H9 (cell line): Measurements from ENCODE around the gene B3GNT3. TPM values are rescaled to one million over a fixed set of nuclear protein-coding genes. Genes with fewer than 3 reads are reported as not detected.
A peak's percentile ranks its signal among the peaks of the same experiment; 100 is the strongest.

Experiments
- DNase-seq: peaks from one replicate; pipeline ENCODE4 v3.0.0-alpha.2; 2017
- H2AFZ ChIP-seq: one replicate; pipeline ENCODE4 v1.6.1; 2013; ENCODE audit warnings: mild to moderate bottlenecking, low read length, control low read depth, moderate library complexity
- H2AK5ac ChIP-seq: 2 replicates; pipeline ENCODE4 v1.6.1; 2013; ENCODE audit warnings: low read length, control low read depth, mixed read lengths; ENCODE audit not compliant: insufficient read length
- H2BK120ac ChIP-seq: one replicate; pipeline ENCODE4 v1.6.1; 2013; ENCODE audit warnings: low read depth, mild to moderate bottlenecking, low read length, control low read depth, inconsistent platforms; ENCODE audit not compliant: poor library complexity, severe bottlenecking
- H2BK12ac ChIP-seq: 2 replicates; pipeline ENCODE4 v1.6.1; 2013; ENCODE audit warnings: low read length, control low read depth, mixed read lengths, low read depth; ENCODE audit not compliant: insufficient read length
- H2BK15ac ChIP-seq: 2 replicates; pipeline ENCODE4 v1.6.1; 2013; ENCODE audit warnings: low read depth, low read length, control low read depth
- H2BK20ac ChIP-seq: one replicate; pipeline ENCODE4 v1.6.1; 2013; ENCODE audit warnings: low read depth, mild to moderate bottlenecking, low read length, control low read depth, inconsistent platforms; ENCODE audit not compliant: poor library complexity, severe bottlenecking
- H2BK5ac ChIP-seq: 2 replicates; pipeline ENCODE4 v1.6.1; 2013; ENCODE audit warnings: low read length, control low read depth, mixed read lengths; ENCODE audit not compliant: insufficient read length
- H3K14ac ChIP-seq: 2 replicates; pipeline ENCODE4 v1.6.1; 2013; ENCODE audit warnings: low read length, control low read depth; ENCODE audit not compliant: insufficient read depth
- H3K18ac ChIP-seq: 2 replicates; pipeline ENCODE4 v1.6.1; 2013; ENCODE audit warnings: low read depth, mild to moderate bottlenecking, mixed read lengths, low read length, control low read depth; ENCODE audit not compliant: insufficient read length
- H3K23ac ChIP-seq: 2 replicates; pipeline ENCODE4 v1.6.1; 2013; ENCODE audit warnings: low read length, control low read depth, mixed read lengths, low read depth; ENCODE audit not compliant: insufficient read length
- H3K23me2 ChIP-seq: 2 replicates; pipeline ENCODE4 v1.6.1; 2013; ENCODE audit warnings: low read depth, mild to moderate bottlenecking, mixed read lengths, low read length, control low read depth; ENCODE audit not compliant: insufficient read length, poor library complexity, severe bottlenecking
- H3K27ac ChIP-seq: 2 replicates; pipeline ENCODE4 v1.5.1; 2013; ENCODE audit warnings: low read length, control low read depth, mixed read lengths, low read depth; ENCODE audit not compliant: insufficient read length
- H3K27me3 ChIP-seq: 2 replicates; pipeline ENCODE4 v1.6.1; 2013; ENCODE audit warnings: low read length, control low read depth, inconsistent platforms; ENCODE audit not compliant: insufficient read depth
- H3K4ac ChIP-seq: 2 replicates; pipeline ENCODE4 v1.6.1; 2013; ENCODE audit warnings: low read depth, mild to moderate bottlenecking, control low read depth, inconsistent platforms, low read length, moderate library complexity
- H3K4me1 ChIP-seq: 2 replicates; pipeline ENCODE4 v1.6.1; 2013; ENCODE audit warnings: low read length, control low read depth, inconsistent platforms; ENCODE audit not compliant: insufficient read depth
- H3K4me2 ChIP-seq: 2 replicates; pipeline ENCODE4 v1.6.1; 2013; ENCODE audit warnings: low read length, control low read depth, mixed read lengths; ENCODE audit not compliant: insufficient read length, insufficient read depth
- H3K56ac ChIP-seq: 2 replicates; pipeline ENCODE4 v1.6.1; 2013; ENCODE audit warnings: low read depth, mild to moderate bottlenecking, mixed read lengths, low read length, control low read depth; ENCODE audit not compliant: insufficient read length
- H3K79me1 ChIP-seq: 2 replicates; pipeline ENCODE4 v1.6.1; 2013; ENCODE audit warnings: low read depth, mild to moderate bottlenecking, moderate library complexity, low read length, control low read depth, inconsistent platforms; ENCODE audit not compliant: insufficient read depth, poor library complexity, severe bottlenecking
- H3K79me2 ChIP-seq: 2 replicates; pipeline ENCODE4 v1.6.1; 2013; ENCODE audit warnings: low read length, control low read depth, inconsistent platforms; ENCODE audit not compliant: insufficient read depth
- H3K9ac ChIP-seq: 2 replicates; pipeline ENCODE4 v1.6.1; 2013; ENCODE audit warnings: low read length, control low read depth, mixed read lengths; ENCODE audit not compliant: insufficient read length; ENCODE audit errors: extremely low read depth
- H3K9me3 ChIP-seq: one replicate; pipeline ENCODE4 v1.6.1; 2013; ENCODE audit warnings: low read depth, low read length, inconsistent platforms; ENCODE audit not compliant: control insufficient read depth
- H3T11ph ChIP-seq: one replicate; pipeline ENCODE4 v1.6.1; 2013; ENCODE audit warnings: mild to moderate bottlenecking, low read length, control low read depth, inconsistent platforms
- H4K20me1 ChIP-seq: one replicate; pipeline ENCODE4 v1.6.1; 2013; ENCODE audit not compliant: control insufficient read depth, insufficient read length, insufficient read depth
- H4K5ac ChIP-seq: 2 replicates; pipeline ENCODE4 v1.6.1; 2013; ENCODE audit warnings: low read depth, mild to moderate bottlenecking, mixed read lengths, low read length, control low read depth; ENCODE audit not compliant: insufficient read length
- H4K8ac ChIP-seq: replicated peaks from 2 replicates; pipeline ENCODE4 v1.6.1; 2013; ENCODE audit warnings: low read length, control low read depth, mixed read lengths, low read depth; ENCODE audit not compliant: insufficient read length
- H4K91ac ChIP-seq: 2 replicates; pipeline ENCODE4 v1.6.1; 2013; ENCODE audit warnings: low read depth, mild to moderate bottlenecking, moderate library complexity, mixed read lengths, low read length, control low read depth; ENCODE audit not compliant: insufficient read length
- H3K27ac Mint-ChIP-seq, 3 experiments: 2 replicates in 2 of 3; 3 replicates in 1 of 3; pipeline ENCODE4 v1.8.0; 2020 to 2021; ENCODE audit warnings: mixed read lengths in 3 of 3, mild to moderate bottlenecking in 1 of 3, moderate library complexity in 1 of 3
- H3K27me3 Mint-ChIP-seq: 2 replicates; pipeline ENCODE4 v1.8.0; 2021; ENCODE audit warnings: low read depth, mild to moderate bottlenecking, moderate library complexity, mixed read lengths
- H3K36me3 Mint-ChIP-seq, 3 experiments: 2 replicates in 2 of 3; 3 replicates in 1 of 3; pipeline ENCODE4 v1.8.0; 2020 to 2021; ENCODE audit warnings: low read depth in 3 of 3, mixed read lengths in 3 of 3; ENCODE audit not compliant: insufficient read depth in 1 of 3
- H3K4me1 Mint-ChIP-seq, 2 experiments: 2 replicates each; pipeline ENCODE4 v1.8.0; 2020; ENCODE audit warnings: mixed read lengths in 2 of 2
- H3K4me3 Mint-ChIP-seq, 2 experiments: 2 replicates in 1 of 2; 3 replicates in 1 of 2; pipeline ENCODE4 v1.8.0; 2020 to 2021; ENCODE audit warnings: mild to moderate bottlenecking in 2 of 2, mixed read lengths in 2 of 2, moderate library complexity in 1 of 2
- H3K9me3 Mint-ChIP-seq, 2 experiments: 2 replicates in 1 of 2; 3 replicates in 1 of 2; pipeline ENCODE4 v1.8.0; 2020; ENCODE audit warnings: mild to moderate bottlenecking in 2 of 2, mixed read lengths in 2 of 2, moderate library complexity in 1 of 2
- WGBS: extraction: QIAGEN DNeasy Blood & Tissue Kit; methylation state at CpG from one replicate; pipeline ENCODE4 v1.1.7; 2013; ENCODE audit warnings: missing lambda C conversion rate, low lambda C conversion rate, mixed read lengths; ENCODE audit not compliant: insufficient read length; ENCODE audit errors: extremely low coverage; 5-methylcytosine and 5-hydroxymethylcytosine counted together
- total RNA-seq: library from RNA; stranded (reverse); gene quantifications from 2 replicates; pipeline ENCODE4 v1.2.1, GENCODE V29; 2021
- TF ChIP-seq, protein P1 (sequence below): fragments of 200-600 bp; sonication (generic); conservative IDR thresholded peaks from 3 replicates; pipeline ENCODE4 v1.8.0; 2021; ENCODE audit warnings: antibody characterized with exemption, mild to moderate bottlenecking

The B3GNT3 gene
- total RNA-seq, 1 experiment from 2014 or later: 0.96 TPM

DNA sequence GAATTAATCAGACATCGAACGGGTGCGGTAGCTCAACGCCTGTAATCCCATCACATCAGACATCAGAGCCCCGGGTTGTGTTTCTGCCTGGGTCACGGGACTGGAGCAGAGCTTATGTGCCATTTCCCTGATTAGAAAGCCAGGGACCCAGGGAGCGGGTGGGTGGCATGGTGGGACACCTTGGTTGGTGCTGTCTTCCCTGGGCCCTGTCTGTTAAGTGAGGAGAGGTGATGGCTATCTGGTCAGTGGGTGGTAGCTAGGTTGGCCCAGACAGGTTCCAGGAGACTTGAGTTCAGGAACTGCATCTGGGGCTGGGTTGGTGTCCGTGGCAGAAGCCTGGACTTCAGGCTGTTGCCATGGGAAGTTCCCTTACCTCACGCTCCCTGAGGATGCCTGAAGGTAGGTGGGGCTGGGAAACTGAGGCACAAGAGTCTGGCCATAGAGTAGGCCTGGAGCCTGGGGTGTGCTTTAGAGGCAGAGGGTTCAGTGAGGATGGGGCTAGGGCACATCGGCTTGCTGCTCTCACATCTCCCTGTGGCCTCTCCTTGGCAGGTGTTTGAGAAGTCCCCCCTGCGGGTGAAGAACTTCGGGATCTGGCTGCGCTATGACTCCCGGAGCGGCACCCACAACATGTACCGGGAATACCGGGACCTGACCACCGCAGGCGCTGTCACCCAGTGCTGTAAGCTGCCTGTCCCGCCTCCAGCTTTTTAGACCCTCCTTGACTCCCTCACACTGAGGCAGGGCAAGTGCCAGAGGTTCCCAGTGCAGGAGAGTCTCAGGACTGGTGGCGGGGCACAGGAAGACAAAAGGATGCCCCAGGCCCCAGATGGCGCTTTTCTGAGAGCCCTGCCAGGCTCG lies 66.8 kb downstream of the B3GNT3 start:
- peaks cover 40 to 64% (median 51%) of the 10 kb centered on the region in 3 experiments for H3K36me3 Mint-ChIP-seq
- peak overlapping the region; percentile 96 to 99 (median 97); a peak in 6 of 7 replicates for H3K27ac Mint-ChIP-seq

More for the DNA sequence above, 66.8 kb downstream of the B3GNT3 start:
- Histone ChIP-seq H3T11ph (no peak overlapping the region), H4K91ac (no peak overlapping the region), H3K56ac (no peak overlapping the region), H2BK15ac (no peak overlapping the region), H3K4me2 (peak overlapping the region; percentile 100), H2AFZ (no peak overlapping the region), H3K14ac (no peak overlapping the region), H3K4me1 (no peaks in the 10 kb centered on the region), H3K4ac (no peak overlapping the region), H3K18ac (no peak overlapping the region), H3K79me2 (peaks cover 16% of the 10 kb centered on the region; the same call in 1 of the 2 replicates), H4K5ac (no peak overlapping the region), H3K23me2 (peaks cover 4% of the 10 kb centered on the region), H2AK5ac (no peak overlapping the region), H3K79me1 (peaks cover 7% of the 10 kb centered on the region), H2BK12ac (no peak overlapping the region), H3K23ac (no peak overlapping the region), H2BK120ac (no peak overlapping the region), H3K27me3 (no peaks in the 10 kb centered on the region), H3K9ac (peak overlapping the region; percentile 58), H3K9me3 (no peaks in the 10 kb centered on the region), H4K8ac (no peak overlapping the region), H3K27ac (no peak overlapping the region), H2BK20ac (no peak overlapping the region), H2BK5ac (no peak overlapping the region), H4K20me1 (no peaks in the 10 kb centered on the region)
- Mint-ChIP-seq H3K4me3 (peak overlapping the region; percentile 99 to 100), H3K9me3 (peaks cover 0 to 2% of the 10 kb centered on the region in 2 experiments; a peak in 2 of 5 replicates), H3K4me1 (peaks cover 13 to 33% of the 10 kb centered on the region in 2 experiments), H3K27me3 (peaks cover 1% of the 10 kb centered on the region)
- TF ChIP-seq, protein P1, sequence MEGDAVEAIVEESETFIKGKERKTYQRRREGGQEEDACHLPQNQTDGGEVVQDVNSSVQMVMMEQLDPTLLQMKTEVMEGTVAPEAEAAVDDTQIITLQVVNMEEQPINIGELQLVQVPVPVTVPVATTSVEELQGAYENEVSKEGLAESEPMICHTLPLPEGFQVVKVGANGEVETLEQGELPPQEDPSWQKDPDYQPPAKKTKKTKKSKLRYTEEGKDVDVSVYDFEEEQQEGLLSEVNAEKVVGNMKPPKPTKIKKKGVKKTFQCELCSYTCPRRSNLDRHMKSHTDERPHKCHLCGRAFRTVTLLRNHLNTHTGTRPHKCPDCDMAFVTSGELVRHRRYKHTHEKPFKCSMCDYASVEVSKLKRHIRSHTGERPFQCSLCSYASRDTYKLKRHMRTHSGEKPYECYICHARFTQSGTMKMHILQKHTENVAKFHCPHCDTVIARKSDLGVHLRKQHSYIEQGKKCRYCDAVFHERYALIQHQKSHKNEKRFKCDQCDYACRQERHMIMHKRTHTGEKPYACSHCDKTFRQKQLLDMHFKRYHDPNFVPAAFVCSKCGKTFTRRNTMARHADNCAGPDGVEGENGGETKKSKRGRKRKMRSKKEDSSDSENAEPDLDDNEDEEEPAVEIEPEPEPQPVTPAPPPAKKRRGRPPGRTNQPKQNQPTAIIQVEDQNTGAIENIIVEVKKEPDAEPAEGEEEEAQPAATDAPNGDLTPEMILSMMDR: no peak
- no CpG with 5 or more reads among the region's 23 CpGs for WGBS
- DNase-seq: no peak
